ENCODE results near the gene GATA6. TPM values are rescaled to one million over a fixed set of nuclear protein-coding genes. Genes with fewer than 3 reads are reported as not detected.

GATA6 gene
- total RNA-seq (100 to 1,000 TPM in 5 of 7 donors, 10 to 100 TPM in 2; 82.4 to 221 (median 140) TPM), polyA plus RNA-seq (10 to 100 TPM; 30.2 to 54.0 TPM)
- long read RNA-seq, donor 1, transcript GATA6-202 (6 exons, 2,057 nt), result major isoform, 168 of 301 reads
- long read RNA-seq, donor 1, partial matches to known transcripts, result 98 of 301 reads
- long read RNA-seq, donor 1, other reads (novel, unspliced or antisense), result 34 of 301 reads
- long read RNA-seq, donor 2, transcript GATA6-201 (7 exons, 3,770 nt), result major isoform, 8 of 30 reads
- long read RNA-seq, donor 2, partial matches to known transcripts, result 22 of 30 reads
- long read RNA-seq, donor 2, other reads (novel, unspliced or antisense), result 0 of 30 reads
- long read RNA-seq, donor 3, transcript GATA6-201 (7 exons, 3,770 nt), result major isoform, 309 of 492 reads
- long read RNA-seq, donor 3, transcript GATA6-202 (6 exons, 2,057 nt), result minor isoform, 138 of 492 reads
- long read RNA-seq, donor 3, partial matches to known transcripts, result 12 of 492 reads
- long read RNA-seq, donor 3, other reads (novel, unspliced or antisense), result 33 of 492 reads

DNA sequence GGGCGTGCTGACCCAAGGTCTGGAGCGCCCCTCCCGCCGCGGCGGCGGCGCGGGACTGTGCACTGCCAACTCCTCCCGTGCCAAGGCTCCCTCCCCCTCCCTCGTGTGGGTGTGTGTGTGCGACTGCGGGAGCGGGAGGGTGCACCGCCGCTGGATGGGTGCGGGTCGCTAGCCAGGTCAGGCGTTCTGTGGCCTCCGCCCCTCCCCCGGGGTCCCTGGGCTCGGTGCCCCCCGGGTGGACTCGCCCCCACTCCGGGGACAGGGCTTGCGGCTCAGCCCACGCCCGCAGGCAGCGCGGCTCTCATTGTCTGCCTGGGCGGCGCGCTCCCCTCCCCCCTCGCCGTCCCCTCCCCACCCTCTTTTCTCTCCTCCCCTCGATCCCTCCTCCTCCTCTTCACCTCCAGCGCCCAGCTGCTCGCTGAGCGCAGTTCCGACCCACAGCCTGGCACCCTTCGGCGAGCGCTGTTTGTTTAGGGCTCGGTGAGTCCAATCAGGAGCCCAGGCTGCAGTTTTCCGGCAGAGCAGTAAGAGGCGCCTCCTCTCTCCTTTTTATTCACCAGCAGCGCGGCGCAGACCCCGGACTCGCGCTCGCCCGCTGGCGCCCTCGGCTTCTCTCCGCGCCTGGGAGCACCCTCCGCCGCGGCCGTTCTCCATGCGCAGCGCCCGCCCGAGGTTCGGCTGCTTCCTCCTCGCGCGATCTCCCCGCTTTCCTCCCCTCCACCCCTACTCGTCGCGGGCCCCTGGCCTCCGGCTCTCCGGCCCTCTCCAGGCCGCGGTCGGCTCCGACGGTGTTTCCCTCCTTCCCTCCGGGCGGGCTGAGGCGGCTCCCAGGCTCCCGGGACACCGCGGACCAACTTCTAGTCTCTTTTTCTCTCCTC lies at the start of gene GATA6:
Gene GATA6, plus strand, starts transcription at position 579 of the 878 bp plus-strand sequence. CDS start 1,556 bp downstream, outside the sequence.
- peaks cover 4% of the 10 kb centered on the region for H3K4me1 ChIP-seq (ENCODE audit: insufficient read depth)
- peak within 1 kb of the TSS; percentile 98 for H3K4me3 ChIP-seq
- no peaks in the 10 kb centered on the region for H3K27me3 ChIP-seq
- peak within 1 kb of the TSS; percentile 96 to 97 for H3K27ac ChIP-seq
- peak; percentile 83 for TF ChIP-seq POLR2A (IDR thresholded peaks at IDR 0.05)
- no peak for TF ChIP-seq EP300 (IDR thresholded peaks at IDR 0.05)
- TF ChIP-seq, protein P1, sequence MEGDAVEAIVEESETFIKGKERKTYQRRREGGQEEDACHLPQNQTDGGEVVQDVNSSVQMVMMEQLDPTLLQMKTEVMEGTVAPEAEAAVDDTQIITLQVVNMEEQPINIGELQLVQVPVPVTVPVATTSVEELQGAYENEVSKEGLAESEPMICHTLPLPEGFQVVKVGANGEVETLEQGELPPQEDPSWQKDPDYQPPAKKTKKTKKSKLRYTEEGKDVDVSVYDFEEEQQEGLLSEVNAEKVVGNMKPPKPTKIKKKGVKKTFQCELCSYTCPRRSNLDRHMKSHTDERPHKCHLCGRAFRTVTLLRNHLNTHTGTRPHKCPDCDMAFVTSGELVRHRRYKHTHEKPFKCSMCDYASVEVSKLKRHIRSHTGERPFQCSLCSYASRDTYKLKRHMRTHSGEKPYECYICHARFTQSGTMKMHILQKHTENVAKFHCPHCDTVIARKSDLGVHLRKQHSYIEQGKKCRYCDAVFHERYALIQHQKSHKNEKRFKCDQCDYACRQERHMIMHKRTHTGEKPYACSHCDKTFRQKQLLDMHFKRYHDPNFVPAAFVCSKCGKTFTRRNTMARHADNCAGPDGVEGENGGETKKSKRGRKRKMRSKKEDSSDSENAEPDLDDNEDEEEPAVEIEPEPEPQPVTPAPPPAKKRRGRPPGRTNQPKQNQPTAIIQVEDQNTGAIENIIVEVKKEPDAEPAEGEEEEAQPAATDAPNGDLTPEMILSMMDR (IDR thresholded peaks at IDR 0.05), result peak in 2 of 3 donors; percentile 50 to 64
- WGBS, 3 donors, result 0 to 1% (median 0%) methylated on average over 72 to 87 of the region's 87 CpGs
- intact Hi-C loops (cut with DNase I), result loop anchor here in 3 of 4 donors (2.0 to 10.0 kb wide), 5 partner anchors 174 to 546 kb away; no protein-coding TSS in a partner anchor
- peak; percentile 94 to 96 (median 95) for DNase-seq
- H3K36me3 ChIP-seq, result no peaks in the 10 kb centered on the region
- no peaks in the 10 kb centered on the region for H3K9me3 ChIP-seq

- no peak for DNase-seq
- Histone ChIP-seq H3K27me3 (no peaks in the 10 kb centered on the region), H3K36me3 (no peaks in the 10 kb centered on the region), H3K4me3 (no peak overlapping the region), H3K27ac (no peak overlapping the region), H3K9me3 (no peaks in the 10 kb centered on the region), H3K4me1 (ENCODE audit: insufficient read depth) (no peaks in the 10 kb centered on the region)
- WGBS, 3 donors, result 94 to 100% (median 94%) methylated on average over 1 of the region's 1 CpG
- intact Hi-C loops (cut with DNase I), result no loop called here
- TF ChIP-seq EP300 (IDR thresholded peaks at IDR 0.05) (no peak), POLR2A (IDR thresholded peaks at IDR 0.05) (no peak)
- TF ChIP-seq, protein P1 (IDR thresholded peaks at IDR 0.05), result no peak
These were observed 44.4 kb upstream of the GATA6 start for GRCh38 chr18:22124970-22125369.

- no peak for TF ChIP-seq EP300 (IDR thresholded peaks at IDR 0.05)
- TF ChIP-seq, protein P1 (IDR thresholded peaks at IDR 0.05), result no peak
- TF ChIP-seq POLR2A (IDR thresholded peaks at IDR 0.05), result no peak
These were observed 40.4 kb upstream of the GATA6 start for GRCh38 chr18:22128954-22129353.

GRCh38 chr18:22129778-22130177 lies 39.6 kb upstream of the GATA6 start:
- intact Hi-C loops (cut with DNase I), result no loop called here
- H3K9me3 ChIP-seq, result no peaks in the 10 kb centered on the region
- WGBS, 3 donors, result 75 to 81% (median 76%) methylated on average over 1 of the region's 1 CpG

More at GRCh38 chr18:22128954-22129353, 40.4 kb upstream of the GATA6 start:
- Histone ChIP-seq H3K27me3 (no peaks in the 10 kb centered on the region), H3K27ac (no peak overlapping the region), H3K9me3 (no peaks in the 10 kb centered on the region), H3K4me3 (no peak overlapping the region), H3K4me1 (ENCODE audit: insufficient read depth) (no peaks in the 10 kb centered on the region), H3K36me3 (no peaks in the 10 kb centered on the region)
- intact Hi-C loops (cut with DNase I), result no loop called here
- DNase-seq, result no peak
- 40 to 63% (median 49%) methylated on average over 5 of the region's 5 CpGs for WGBS, 3 donors

More at GRCh38 chr18:22129778-22130177, 39.6 kb upstream of the GATA6 start:
- H3K27ac ChIP-seq, result no peak overlapping the region
- no peaks in the 10 kb centered on the region for H3K27me3 ChIP-seq
- no peak for DNase-seq
- no peaks in the 10 kb centered on the region for H3K36me3 ChIP-seq
- no peaks in the 10 kb centered on the region for H3K4me1 ChIP-seq (ENCODE audit: insufficient read depth)
- no peak overlapping the region for H3K4me3 ChIP-seq
- TF ChIP-seq, protein P1 (IDR thresholded peaks at IDR 0.05), result no peak
- no peak for TF ChIP-seq POLR2A (IDR thresholded peaks at IDR 0.05)
- no peak for TF ChIP-seq EP300 (IDR thresholded peaks at IDR 0.05)

All from ovary (tissue), 10 donors.